ENCODE measurements around the gene ZBTB6.
A peak's percentile ranks its signal among the peaks of the same experiment; 100 is the strongest.
"Not testable (repeated sequence)": the region's sequence is repeated elsewhere in the genome, so short reads cannot be mapped to it uniquely, and the experiment has no call there.

The ZBTB6 gene

DNA sequence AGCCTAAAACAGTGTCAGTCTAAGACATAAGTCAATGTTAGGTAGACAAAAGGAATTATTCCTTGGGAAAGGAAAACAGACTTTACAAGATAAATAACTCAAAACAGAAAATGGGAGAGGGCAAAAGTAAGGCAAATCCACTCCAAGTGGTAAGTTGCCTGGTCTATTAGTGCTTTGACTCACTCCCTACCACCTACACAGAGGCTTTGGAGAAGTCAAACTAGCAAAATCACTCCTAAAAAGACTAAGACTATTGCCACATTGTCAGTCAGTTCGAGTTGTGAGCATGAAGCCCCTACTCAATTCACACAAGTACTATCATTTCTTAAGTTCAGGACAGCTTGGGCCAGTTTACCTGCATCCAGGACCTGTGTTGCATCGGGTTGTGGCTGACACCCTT is 5.2 kb upstream of the ZBTB6 start:
- Histone ChIP-seq H3F3A (ENCODE audit: low read depth) (no peaks in the 10 kb centered on the region), H3K4me1 (ENCODE audit: insufficient read depth, low read length, poor library complexity, severe bottlenecking) (no peaks in the 10 kb centered on the region), H3K4me3 (ENCODE audit: low read length, poor library complexity, severe bottlenecking) (no peak overlapping the region), H2AFZ (ENCODE audit: low read length) (no peak overlapping the region), H3K27me3 (ENCODE audit: insufficient read depth, low read length, poor library complexity, severe bottlenecking) (no peaks in the 10 kb centered on the region), H3K9me2 (replicated peaks; ENCODE audit: low read depth, low read length) (no peaks in the 10 kb centered on the region), H4K20me1 (ENCODE audit: insufficient read depth, low read length, poor library complexity, severe bottlenecking) (no peaks in the 10 kb centered on the region), H3K79me2 (ENCODE audit: insufficient read depth, low read length) (peaks cover 6% of the 10 kb centered on the region; the same call in 1 of the 2 replicates), H3K9ac (ENCODE audit: low read depth, low read length, poor library complexity, severe bottlenecking) (no peak overlapping the region), H3K36me3 (ENCODE audit: insufficient read depth, low read length) (peaks cover 3% of the 10 kb centered on the region; the same call in 1 of the 2 replicates), H3K4me2 (ENCODE audit: low read depth, low read length, poor library complexity, severe bottlenecking) (no peak overlapping the region), H3K9me3 (ENCODE audit: insufficient read depth, low read depth, low read length) (no peaks in the 10 kb centered on the region)
- TF ChIP-seq, protein P1, sequence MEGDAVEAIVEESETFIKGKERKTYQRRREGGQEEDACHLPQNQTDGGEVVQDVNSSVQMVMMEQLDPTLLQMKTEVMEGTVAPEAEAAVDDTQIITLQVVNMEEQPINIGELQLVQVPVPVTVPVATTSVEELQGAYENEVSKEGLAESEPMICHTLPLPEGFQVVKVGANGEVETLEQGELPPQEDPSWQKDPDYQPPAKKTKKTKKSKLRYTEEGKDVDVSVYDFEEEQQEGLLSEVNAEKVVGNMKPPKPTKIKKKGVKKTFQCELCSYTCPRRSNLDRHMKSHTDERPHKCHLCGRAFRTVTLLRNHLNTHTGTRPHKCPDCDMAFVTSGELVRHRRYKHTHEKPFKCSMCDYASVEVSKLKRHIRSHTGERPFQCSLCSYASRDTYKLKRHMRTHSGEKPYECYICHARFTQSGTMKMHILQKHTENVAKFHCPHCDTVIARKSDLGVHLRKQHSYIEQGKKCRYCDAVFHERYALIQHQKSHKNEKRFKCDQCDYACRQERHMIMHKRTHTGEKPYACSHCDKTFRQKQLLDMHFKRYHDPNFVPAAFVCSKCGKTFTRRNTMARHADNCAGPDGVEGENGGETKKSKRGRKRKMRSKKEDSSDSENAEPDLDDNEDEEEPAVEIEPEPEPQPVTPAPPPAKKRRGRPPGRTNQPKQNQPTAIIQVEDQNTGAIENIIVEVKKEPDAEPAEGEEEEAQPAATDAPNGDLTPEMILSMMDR (conservative IDR thresholded peaks at IDR 0.05; ENCODE audit: low read length) = no peak
- TF ChIP-seq EZH2phosphoT487 (IDR thresholded peaks at IDR 0.05; ENCODE audit: borderline replicate concordance) = no peak

DNA sequence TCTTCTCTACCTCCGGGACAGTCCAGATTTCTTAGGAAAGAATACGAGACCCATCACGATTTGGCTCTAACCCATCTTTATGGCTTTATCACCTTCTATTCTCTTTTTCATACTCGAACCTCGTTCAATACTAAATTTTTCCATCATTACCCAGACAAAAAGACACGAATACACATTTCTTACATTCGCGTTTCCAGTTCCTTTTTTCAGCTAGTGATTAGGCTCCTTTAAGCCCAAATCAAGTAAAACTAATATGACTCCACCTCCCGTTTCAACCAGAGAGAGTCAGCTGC is 506 bp downstream of the ZBTB6 start:
- Histone ChIP-seq H3K9ac (ENCODE audit: low read depth, low read length, poor library complexity, severe bottlenecking) (peak overlapping the region; percentile 85), H3K9me3 (ENCODE audit: insufficient read depth, low read depth, low read length) (no peaks in the 10 kb centered on the region), H3K9me2 (replicated peaks; ENCODE audit: low read depth, low read length) (no peaks in the 10 kb centered on the region), H3K4me2 (ENCODE audit: low read depth, low read length, poor library complexity, severe bottlenecking) (peak overlapping the region; percentile 89), H3K27me3 (ENCODE audit: insufficient read depth, low read length, poor library complexity, severe bottlenecking) (no peaks in the 10 kb centered on the region), H3K79me2 (ENCODE audit: insufficient read depth, low read length) (peaks cover 33% of the 10 kb centered on the region), H3K4me3 (ENCODE audit: low read length, poor library complexity, severe bottlenecking) (peak overlapping the region; percentile 82), H4K20me1 (ENCODE audit: insufficient read depth, low read length, poor library complexity, severe bottlenecking) (peaks cover 2% of the 10 kb centered on the region), H2AFZ (ENCODE audit: low read length) (peak overlapping the region; percentile 83), H3F3A (ENCODE audit: low read depth) (no peaks in the 10 kb centered on the region), H3K36me3 (ENCODE audit: insufficient read depth, low read length) (peaks cover 3% of the 10 kb centered on the region; the same call in 1 of the 2 replicates), H3K4me1 (ENCODE audit: insufficient read depth, low read length, poor library complexity, severe bottlenecking) (peaks cover 11% of the 10 kb centered on the region)
- no peak for TF ChIP-seq EZH2phosphoT487 (IDR thresholded peaks at IDR 0.05; ENCODE audit: borderline replicate concordance)
- TF ChIP-seq, protein P1 (conservative IDR thresholded peaks at IDR 0.05; ENCODE audit: low read length) = no peak

DNA sequence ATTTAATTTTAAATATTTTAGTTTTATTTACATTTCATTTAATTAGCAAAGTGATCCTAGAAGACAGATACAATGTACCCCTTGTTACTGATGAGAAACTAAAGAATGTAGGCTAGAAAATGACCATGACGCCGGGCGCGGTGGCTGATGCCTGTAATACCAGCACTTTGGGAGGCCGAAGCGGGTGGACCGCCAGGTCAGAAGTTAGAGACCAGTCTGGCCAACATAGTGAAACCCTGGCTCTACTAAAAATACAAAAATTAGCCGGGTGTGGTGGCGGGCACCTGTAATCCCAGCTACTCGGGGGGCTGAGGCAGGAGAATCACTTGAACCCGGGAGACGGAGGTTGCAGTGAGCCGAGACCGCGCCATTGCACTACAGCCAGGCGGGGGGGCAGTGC is 7.0 kb downstream of the ZBTB6 start:
- H3K4me2 ChIP-seq (ENCODE audit: low read depth, low read length, poor library complexity, severe bottlenecking) = peak overlapping the region; percentile 71
- not testable (repeated sequence) for H3K9ac ChIP-seq (ENCODE audit: low read depth, low read length, poor library complexity, severe bottlenecking); H3K9me2 ChIP-seq (replicated peaks; ENCODE audit: low read depth, low read length); H3F3A ChIP-seq (ENCODE audit: low read depth); H3K36me3 ChIP-seq (ENCODE audit: insufficient read depth, low read length); H2AFZ ChIP-seq (ENCODE audit: low read length); H3K27me3 ChIP-seq (ENCODE audit: insufficient read depth, low read length, poor library complexity, severe bottlenecking); H3K9me3 ChIP-seq (ENCODE audit: insufficient read depth, low read depth, low read length)
- peak overlapping the region; percentile 85 for H3K4me3 ChIP-seq (ENCODE audit: low read length, poor library complexity, severe bottlenecking)
- H4K20me1 ChIP-seq (ENCODE audit: insufficient read depth, low read length, poor library complexity, severe bottlenecking) = peaks cover 28% of the 10 kb centered on the region
- peaks cover 51% of the 10 kb centered on the region for H3K79me2 ChIP-seq (ENCODE audit: insufficient read depth, low read length)
- peaks cover 21% of the 10 kb centered on the region for H3K4me1 ChIP-seq (ENCODE audit: insufficient read depth, low read length, poor library complexity, severe bottlenecking)
